IMR-90 (cell line): ENCODE data around the gene KIAA0040. TPM values are rescaled to one million over a fixed set of nuclear protein-coding genes. Genes with fewer than 3 reads are reported as not detected.

Source experiments
- ATAC-seq: fragments of 200-7000 bp; cut with Tn5 transposase; 2 replicates; pipeline ENCODE4 v1.9.1; 2020; ENCODE audit warnings: low read depth, mild to moderate bottlenecking, moderate library complexity
- Bru-seq: library from RNA; stranded (reverse); fragments of 400-500 nt; gene quantifications from one replicate; lab custom pipeline; 2021; lab: Mats Ljungman, UMichigan
- BruChase-seq, 2 experiments: library from RNA; stranded (reverse); fragments of 400-500 nt; gene quantifications; one replicate each; lab custom pipeline; 2021; lab: Mats Ljungman, UMichigan
- BruUV-seq: library from RNA; stranded (reverse); fragments of 400-500 nt; replicated peaks from 2 replicates; lab custom pipeline; 2021; lab: Mats Ljungman, UMichigan
- CTCF ChIA-PET: fragments of 300-600 bp; formaldehyde crosslinking; extraction: SDS; loops from one replicate; lab custom pipeline; 2021; ENCODE audit warnings: antibody characterized with exemption; lab: Yijun Ruan, JAX
- POLR2A ChIA-PET: fragments of 300-600 bp; sonication (Branson Sonifier 250); formaldehyde crosslinking; loops from one replicate; lab custom pipeline; 2022; ENCODE audit warnings: antibody characterized with exemption; ENCODE audit not compliant: unreplicated experiment; lab: Charles Lee
- DNase-seq: peaks from one replicate; pipeline ENCODE4 v3.0.0; 2013
- H2AFZ ChIP-seq: replicated peaks from 2 replicates; pipeline ENCODE3; 2013; ENCODE audit warnings: low read length, mild to moderate bottlenecking; ENCODE audit not compliant: poor library complexity
- H2AK5ac ChIP-seq: 2 replicates; pipeline ENCODE4 v1.6.1; 2013; ENCODE audit warnings: low read depth, low read length, inconsistent platforms
- H2AK9ac ChIP-seq: replicated peaks from 2 replicates; pipeline ENCODE3; 2013; ENCODE audit warnings: mild to moderate bottlenecking, low read depth, low read length, moderate library complexity; ENCODE audit not compliant: poor library complexity
- H2BK120ac ChIP-seq: 2 replicates; pipeline ENCODE4 v1.6.1; 2013; ENCODE audit warnings: low read depth, low read length, inconsistent platforms
- H2BK15ac ChIP-seq: 3 replicates; pipeline ENCODE4 v1.6.1; 2013; ENCODE audit warnings: low read depth, low read length, inconsistent platforms
- H2BK20ac ChIP-seq: 2 replicates; pipeline ENCODE4 v1.6.1; 2013; ENCODE audit warnings: low read depth, mild to moderate bottlenecking, inconsistent platforms, low read length, moderate library complexity
- H2BK5ac ChIP-seq: 2 replicates; pipeline ENCODE4 v1.6.1; 2013; ENCODE audit warnings: mild to moderate bottlenecking, low read depth, low read length, inconsistent platforms; ENCODE audit not compliant: poor library complexity, severe bottlenecking
- H3K14ac ChIP-seq: replicated peaks from 2 replicates; pipeline ENCODE4 v1.6.1; 2013; ENCODE audit warnings: low read depth, low read length, inconsistent platforms
- H3K18ac ChIP-seq: 2 replicates; pipeline ENCODE4 v1.6.1; 2013; ENCODE audit warnings: low read depth, low read length, control low read depth
- H3K23ac ChIP-seq: 2 replicates; pipeline ENCODE4 v1.6.1; 2013; ENCODE audit warnings: low read depth, low read length, inconsistent platforms
- H3K27ac ChIP-seq: 2 replicates; pipeline ENCODE4 v1.5.1; 2013; ENCODE audit warnings: mild to moderate bottlenecking, control low read depth, low read length; ENCODE audit not compliant: insufficient read depth
- H3K27me3 ChIP-seq: 2 replicates; pipeline ENCODE4 v1.6.1; 2013; ENCODE audit warnings: low read length; ENCODE audit not compliant: control insufficient read depth, insufficient read depth
- H3K36me3 ChIP-seq: 2 replicates; pipeline ENCODE4 v1.6.1; 2013; ENCODE audit warnings: low read length, mixed read lengths; ENCODE audit not compliant: control insufficient read depth, insufficient read depth
- H3K4ac ChIP-seq: 2 replicates; pipeline ENCODE4 v1.6.1; 2013; ENCODE audit warnings: low read depth, low read length, inconsistent platforms
- H3K4me1 ChIP-seq: 2 replicates; pipeline ENCODE4 v1.6.1; 2013; ENCODE audit warnings: low read length, mixed read lengths; ENCODE audit not compliant: control insufficient read depth, insufficient read depth
- H3K4me2 ChIP-seq: 2 replicates; pipeline ENCODE4 v1.6.1; 2013; ENCODE audit warnings: low read depth, mild to moderate bottlenecking, control low read depth, low read length, moderate library complexity
- H3K4me3 ChIP-seq: 2 replicates; pipeline ENCODE4 v1.5.1; 2013; ENCODE audit warnings: low read depth, mild to moderate bottlenecking, control low read depth, low read length, moderate library complexity; ENCODE audit not compliant: insufficient read depth
- H3K56ac ChIP-seq: 2 replicates; pipeline ENCODE4 v1.6.1; 2013; ENCODE audit warnings: low read length, inconsistent platforms; ENCODE audit not compliant: insufficient read depth; ENCODE audit errors: extremely low read depth
- H3K79me1 ChIP-seq, 2 experiments: 2 replicates each; pipeline ENCODE4 v1.6.1; 2013; ENCODE audit warnings: low read length in 2 of 2, inconsistent platforms in 1 of 2, low read depth in 1 of 2
- H3K9ac ChIP-seq: 2 replicates; pipeline ENCODE4 v1.6.1; 2013; ENCODE audit warnings: low read depth, low read length, control low read depth
- H3K9me1 ChIP-seq: 2 replicates; pipeline ENCODE4 v1.6.1; 2013; ENCODE audit warnings: low read length, inconsistent platforms; ENCODE audit not compliant: insufficient read depth
- H3K9me3 ChIP-seq: 2 replicates; pipeline ENCODE4 v1.6.1; 2013; ENCODE audit warnings: low read length; ENCODE audit not compliant: control insufficient read depth, insufficient read depth
- H4K20me1 ChIP-seq: 2 replicates; pipeline ENCODE4 v1.6.1; 2013; ENCODE audit warnings: low read length, inconsistent platforms; ENCODE audit not compliant: insufficient read depth
- H4K5ac ChIP-seq: 2 replicates; pipeline ENCODE4 v1.6.1; 2013; ENCODE audit warnings: mild to moderate bottlenecking, low read depth, low read length, control low read depth
- H4K8ac ChIP-seq, 2 experiments: 2 replicates each; pipeline ENCODE4 v1.6.1; 2013; ENCODE audit warnings: low read depth in 2 of 2, low read length in 2 of 2, control low read depth in 1 of 2, inconsistent platforms in 1 of 2
- H4K91ac ChIP-seq: 2 replicates; pipeline ENCODE4 v1.6.1; 2013; ENCODE audit warnings: low read depth, low read length, inconsistent platforms; ENCODE audit not compliant: insufficient read depth
- POLR2A ChIP-seq: IDR thresholded peaks from 2 replicates; pipeline ENCODE4 v1.6.1; 2012; ENCODE audit warnings: mild to moderate bottlenecking, low read depth, low read length
- SMC3 ChIP-seq: fragments of 150-350 bp; IDR thresholded peaks from 2 replicates; pipeline ENCODE4 v1.6.1; 2016; ENCODE audit warnings: low read depth, mild to moderate bottlenecking, antibody characterized with exemption, low read length, moderate library complexity
- USF2 ChIP-seq: fragments of 150-350 bp; IDR thresholded peaks from 2 replicates; pipeline ENCODE4 v1.6.1; 2017; ENCODE audit warnings: mild to moderate bottlenecking, antibody characterized with exemption, low read length, low read depth
- WGBS, 2 experiments: methylation state at CpG; one replicate each; pipeline versions ENCODE4 v1.1.5 to v1.1.7; 2013; ENCODE audit warnings: missing lambda C conversion rate in 2 of 2; ENCODE audit not compliant: insufficient read length in 1 of 2; ENCODE audit errors: extremely low coverage in 2 of 2; 5-methylcytosine and 5-hydroxymethylcytosine counted together
- dilution Hi-C: fragments of 300-500 bp; cut with HindIII; formaldehyde crosslinking; loops from one replicate; pipeline ENCODE4 v1.14.3; 2018; ENCODE audit warnings: low sequenced_read_pairs; ENCODE audit not compliant: unreplicated experiment
- in situ Hi-C: fragments of 300-500 bp; cut with MboI; formaldehyde crosslinking; loops from 3 replicates; pipeline ENCODE4 v1.14.3; 2019; ENCODE audit warnings: low sequenced_read_pairs, inconsistent platforms, mixed read lengths
- intact Hi-C: fragments of 100-400 bp; cut with micrococcal nuclease; formaldehyde crosslinking; loops from 2 replicates; pipeline ENCODE4 v1.10.0; 2022
- long read RNA-seq: library from polyadenylated mRNA; unstranded; transcript quantifications from one replicate; pipeline ENCODE4 v2.0.0, GENCODE V29; 2021; ENCODE audit not compliant: unreplicated experiment
- polyA plus RNA-seq, 3 experiments: library from polyadenylated mRNA; depleted of rRNA; stranded (reverse); fragments of >200 nt; gene quantifications; 2 replicates each; pipeline ENCODE4 v1.2.3, GENCODE V29; 2012; ENCODE audit warnings: low replicate concordance in 1 of 3
- total RNA-seq: library from RNA; depleted of rRNA; stranded (reverse); fragments of >200 nt; gene quantifications from 2 replicates; pipeline ENCODE4 v1.2.3, GENCODE V29; 2012; rRNA removed
- TF ChIP-seq, protein P1 (sequence below): fragments of 150-350 bp; IDR thresholded peaks from 2 replicates; pipeline ENCODE4 v1.6.1; 2016; ENCODE audit warnings: low read depth, mild to moderate bottlenecking, low read length, moderate library complexity, borderline replicate concordance

The KIAA0040 gene
- total RNA-seq (under 0.01 and 0.18 TPM in 2 replicates), polyA plus RNA-seq (2012; rRNA removed) (0.05 TPM in 1 of 2 replicates, not detected in the other), Bru-seq, nascent RNA (percentile 20 among the genes with signal in this experiment), BruChase-seq, experiment 1, labeled RNA remaining after a 6-hour chase (percentile 15 among the genes with signal in this experiment), BruChase-seq, experiment 2, labeled RNA remaining after a 2-hour chase (percentile 17 among the genes with signal in this experiment)
- polyA plus RNA-seq (2012; cell fraction: cytosol; rRNA removed) = 0.01 TPM in 1 of 2 replicates, not detected in the other
- polyA plus RNA-seq (2012; cell fraction: nucleus; rRNA removed; ENCODE audit: low replicate concordance) = 0.01 TPM in 1 of 2 replicates, not detected in the other
- long read RNA-seq = 0 reads

DNA sequence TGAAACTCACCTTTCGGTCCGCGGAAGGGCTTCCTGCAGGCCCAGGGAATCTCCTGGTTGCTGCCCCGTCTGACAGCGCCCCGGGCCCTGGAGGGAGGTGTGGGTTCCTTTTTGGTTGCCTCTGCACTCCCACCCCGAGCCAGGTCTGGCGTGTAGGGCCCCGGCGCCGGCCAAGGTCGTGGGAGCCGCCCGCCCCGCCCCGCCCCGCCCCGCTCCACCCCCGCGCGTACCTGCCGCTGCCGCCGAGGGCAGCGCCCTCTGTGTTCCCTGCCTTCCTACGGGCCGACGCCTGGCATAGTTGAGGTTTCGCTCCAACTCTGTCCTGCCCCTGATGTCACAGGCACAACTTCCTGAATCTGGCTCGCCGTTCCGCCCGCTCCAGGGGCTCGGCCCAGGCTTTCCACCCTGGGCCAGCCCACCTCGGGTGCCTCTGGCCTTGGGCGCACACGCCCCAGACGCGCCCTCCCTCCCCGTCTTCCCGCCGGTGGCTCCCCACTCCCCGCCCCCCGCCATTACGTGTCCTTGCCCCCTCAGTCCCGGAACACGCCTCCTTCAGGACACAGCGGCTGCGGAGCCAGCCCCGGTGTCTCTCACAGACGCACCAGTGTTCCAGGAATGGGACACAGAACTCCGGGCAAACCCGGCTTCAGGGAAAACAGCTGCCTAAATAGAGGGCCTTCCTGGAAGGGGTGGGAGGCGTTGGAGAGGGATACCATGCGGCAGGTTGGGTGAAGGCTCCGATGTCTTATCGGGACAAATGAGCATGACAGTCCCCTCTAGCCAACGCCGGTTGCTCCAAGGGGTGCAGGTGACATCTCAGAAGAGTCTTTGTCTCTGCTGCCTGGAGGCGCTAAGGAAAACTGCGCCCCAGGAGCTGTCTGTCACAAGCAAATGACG, at the start of gene KIAA0040:
KIAA0040 (minus strand) TSS at position 147 of the 897 bp plus-strand sequence. CDS start 31,763 bp downstream, outside the sequence.
- Histone ChIP-seq H4K5ac (no peak within 1 kb of the TSS), H3K4me3 (peak within 1 kb of the TSS; percentile 50), H3K14ac (no peak within 1 kb of the TSS), H4K20me1 (no peaks in the 10 kb centered on the region), H3K4me2 (peak within 1 kb of the TSS; percentile 81), H2BK15ac (no peak within 1 kb of the TSS), H2AFZ (peak within 1 kb of the TSS; percentile 86), H3K4me1 (no peaks in the 10 kb centered on the region), H3K9ac (no peak within 1 kb of the TSS), H2BK120ac (no peak within 1 kb of the TSS), H3K9me3 (no peaks in the 10 kb centered on the region), H3K27me3 (no peaks in the 10 kb centered on the region; the same call in none of the 2 replicates), H3K4ac (no peak within 1 kb of the TSS), H3K9me1 (no peaks in the 10 kb centered on the region), H2BK20ac (no peak within 1 kb of the TSS), H3K79me1 (no peaks in the 10 kb centered on the region), H4K91ac (no peak within 1 kb of the TSS), H3K23ac (no peak within 1 kb of the TSS; the same call in 1 of the 2 replicates), H2AK5ac (no peak within 1 kb of the TSS), H3K18ac (no peak within 1 kb of the TSS), H4K8ac (no peak within 1 kb of the TSS), H2AK9ac (peak within 1 kb of the TSS; percentile 43), H3K27ac (no peak within 1 kb of the TSS), H3K36me3 (no peaks in the 10 kb centered on the region), H2BK5ac (no peak within 1 kb of the TSS), H3K56ac (no peak within 1 kb of the TSS)
- no TSS peak for BruUV-seq
- ChIA-PET CTCF (interaction anchor here (0.7 to 1.2 kb wide), 2 partner anchors 47 to 1932 kb away, joined by 3 to 4 read pairs; no protein-coding TSS in a partner anchor), POLR2A (no interaction called here)
- DNase-seq (no peak), ATAC-seq (peak; percentile 74)
- in situ Hi-C loops = no loop called here
- intact Hi-C loops = no loop called here
- dilution Hi-C loops = no loop called here
- 9% methylated on average over 7 of the region's 62 CpGs; no CpG with 5 or more reads in 1 of the 2 experiments for WGBS, 2 experiments
- TF ChIP-seq USF2 (no peak), POLR2A (no peak), SMC3 (no peak)
- TF ChIP-seq, protein P1, sequence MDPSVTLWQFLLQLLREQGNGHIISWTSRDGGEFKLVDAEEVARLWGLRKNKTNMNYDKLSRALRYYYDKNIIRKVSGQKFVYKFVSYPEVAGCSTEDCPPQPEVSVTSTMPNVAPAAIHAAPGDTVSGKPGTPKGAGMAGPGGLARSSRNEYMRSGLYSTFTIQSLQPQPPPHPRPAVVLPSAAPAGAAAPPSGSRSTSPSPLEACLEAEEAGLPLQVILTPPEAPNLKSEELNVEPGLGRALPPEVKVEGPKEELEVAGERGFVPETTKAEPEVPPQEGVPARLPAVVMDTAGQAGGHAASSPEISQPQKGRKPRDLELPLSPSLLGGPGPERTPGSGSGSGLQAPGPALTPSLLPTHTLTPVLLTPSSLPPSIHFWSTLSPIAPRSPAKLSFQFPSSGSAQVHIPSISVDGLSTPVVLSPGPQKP = no peak
